ENCODE results near the gene POLH. TPM values are rescaled to one million over a fixed set of nuclear protein-coding genes. Genes with fewer than 3 reads are reported as not detected.
"Not testable (repeated sequence)": the region's sequence is repeated elsewhere in the genome, so short reads cannot be mapped to it uniquely, and the experiment has no call there.

Gene POLH
- polyA plus RNA-seq, 5 donors = 16.0 to 29.0 (median 22.4) TPM

DNA sequence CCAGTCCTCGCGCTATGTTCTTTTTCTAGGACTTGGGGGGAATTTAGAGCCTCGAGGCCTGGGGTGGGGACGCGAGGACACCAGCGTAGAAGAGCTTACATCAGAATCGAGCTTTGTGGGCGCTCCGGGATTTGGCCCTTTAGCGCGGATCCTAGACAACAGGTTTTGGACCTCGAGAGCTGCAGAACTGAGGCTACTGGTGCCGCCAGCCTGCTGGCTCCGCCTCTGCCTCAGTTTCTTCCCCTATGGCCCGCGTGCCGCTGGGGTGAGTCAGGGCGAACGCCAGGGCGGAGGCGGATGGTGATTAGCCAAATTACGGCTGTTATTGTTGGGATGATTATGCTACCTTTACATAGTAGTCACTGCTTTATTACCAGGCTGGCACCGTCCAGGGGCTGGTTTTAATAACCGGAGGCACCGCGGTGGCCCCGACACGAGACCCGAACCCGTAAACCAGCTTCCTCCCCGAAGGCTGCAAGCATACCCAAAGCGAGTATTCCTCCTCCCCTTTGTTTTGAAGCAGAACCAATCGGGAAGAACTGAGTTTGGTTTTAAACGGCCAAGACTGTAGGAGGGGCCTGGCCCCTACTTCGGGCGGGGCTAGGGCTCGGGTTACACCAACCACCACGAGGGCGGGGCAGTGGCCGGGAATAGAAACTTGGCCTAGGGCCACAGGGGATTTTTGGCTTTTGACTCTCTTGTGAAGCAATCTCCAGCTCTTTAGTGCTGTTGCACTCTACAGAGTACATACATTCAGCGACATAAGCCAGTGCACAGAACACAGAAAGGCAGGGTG lies 53.7 kb downstream of the POLH start:
- peak; percentile 98 to 99 for DNase-seq

DNA sequence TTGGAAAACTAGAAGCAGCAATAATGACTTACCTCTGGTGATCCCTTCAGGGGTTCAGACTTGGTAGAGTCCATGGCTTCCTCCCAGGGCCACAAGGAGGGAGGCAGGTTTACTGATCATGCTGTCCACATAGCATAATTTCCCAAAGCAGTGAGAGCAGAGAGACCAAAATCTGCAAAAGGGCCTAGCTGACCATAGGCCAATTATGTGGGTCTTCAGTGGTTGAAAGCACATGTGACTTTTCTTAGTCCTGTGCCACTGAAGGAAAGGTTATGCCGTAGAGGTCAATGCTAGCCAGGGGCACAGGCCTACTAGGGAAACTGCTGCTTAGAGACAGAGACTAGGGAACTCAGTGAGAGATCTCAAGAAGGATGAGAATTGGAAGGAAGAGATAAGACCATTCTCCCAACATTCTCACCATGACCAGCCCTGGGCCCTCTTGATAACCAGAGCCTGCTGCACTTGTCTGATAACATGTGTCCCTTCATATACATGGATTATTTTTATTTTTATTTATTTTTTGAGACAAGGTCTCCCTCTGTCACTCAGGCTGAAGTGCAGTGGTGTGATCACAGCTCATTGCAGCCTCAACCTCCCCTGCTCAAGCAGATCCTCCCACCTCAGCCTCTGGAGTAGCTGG lies 55.1 kb downstream of the POLH start:
- DNase-seq = no peak

DNA sequence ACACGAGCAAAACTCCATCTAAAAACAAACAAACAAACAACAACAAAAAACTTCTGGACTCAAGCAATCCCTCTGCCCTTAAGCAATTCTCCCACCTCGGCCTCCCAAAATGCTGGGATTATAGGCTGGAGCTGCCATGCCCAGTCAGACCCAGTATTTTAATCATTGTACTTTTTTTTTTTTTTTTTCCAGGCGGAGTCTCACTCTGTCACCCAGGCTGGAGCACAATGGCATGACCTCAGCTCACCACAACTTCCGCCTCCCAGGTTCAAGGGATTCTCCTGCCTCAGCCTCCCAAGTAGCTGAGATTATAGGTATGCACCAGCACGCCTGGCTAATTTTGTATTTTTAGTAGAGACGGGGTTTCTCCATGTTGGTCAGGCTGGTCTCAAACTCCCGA lies 57.0 kb downstream of the POLH start:
- DNase-seq = not testable (repeated sequence)

DNA sequence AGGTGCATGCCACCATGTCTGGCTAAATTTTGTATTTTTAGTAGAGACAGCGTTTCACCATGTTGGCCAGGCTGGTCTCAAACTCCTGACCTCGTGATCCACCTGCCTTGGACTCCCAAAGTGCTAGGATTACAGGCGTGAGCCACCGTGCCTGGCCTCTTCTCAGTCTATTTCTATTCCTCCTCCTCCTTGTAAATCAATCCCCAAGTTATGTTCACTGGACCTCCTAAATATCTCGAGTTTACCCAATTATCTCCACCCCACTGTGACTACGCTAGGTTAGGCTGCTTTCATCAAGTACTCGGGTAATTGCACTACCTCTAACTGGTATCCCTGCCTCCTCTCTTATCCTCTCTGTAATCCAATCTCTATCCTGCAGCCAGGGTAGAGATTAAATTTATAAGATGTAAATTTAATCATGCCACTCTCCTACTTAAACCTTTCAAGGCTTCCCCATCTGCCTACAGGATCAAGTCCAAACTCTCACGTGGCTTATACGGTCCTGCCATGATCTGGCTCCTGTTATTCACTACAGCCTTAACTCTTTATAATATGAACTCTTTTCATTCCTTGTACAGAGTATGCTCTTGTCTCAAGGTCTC lies 58.8 kb downstream of the POLH start:
- no peak for DNase-seq

DNA sequence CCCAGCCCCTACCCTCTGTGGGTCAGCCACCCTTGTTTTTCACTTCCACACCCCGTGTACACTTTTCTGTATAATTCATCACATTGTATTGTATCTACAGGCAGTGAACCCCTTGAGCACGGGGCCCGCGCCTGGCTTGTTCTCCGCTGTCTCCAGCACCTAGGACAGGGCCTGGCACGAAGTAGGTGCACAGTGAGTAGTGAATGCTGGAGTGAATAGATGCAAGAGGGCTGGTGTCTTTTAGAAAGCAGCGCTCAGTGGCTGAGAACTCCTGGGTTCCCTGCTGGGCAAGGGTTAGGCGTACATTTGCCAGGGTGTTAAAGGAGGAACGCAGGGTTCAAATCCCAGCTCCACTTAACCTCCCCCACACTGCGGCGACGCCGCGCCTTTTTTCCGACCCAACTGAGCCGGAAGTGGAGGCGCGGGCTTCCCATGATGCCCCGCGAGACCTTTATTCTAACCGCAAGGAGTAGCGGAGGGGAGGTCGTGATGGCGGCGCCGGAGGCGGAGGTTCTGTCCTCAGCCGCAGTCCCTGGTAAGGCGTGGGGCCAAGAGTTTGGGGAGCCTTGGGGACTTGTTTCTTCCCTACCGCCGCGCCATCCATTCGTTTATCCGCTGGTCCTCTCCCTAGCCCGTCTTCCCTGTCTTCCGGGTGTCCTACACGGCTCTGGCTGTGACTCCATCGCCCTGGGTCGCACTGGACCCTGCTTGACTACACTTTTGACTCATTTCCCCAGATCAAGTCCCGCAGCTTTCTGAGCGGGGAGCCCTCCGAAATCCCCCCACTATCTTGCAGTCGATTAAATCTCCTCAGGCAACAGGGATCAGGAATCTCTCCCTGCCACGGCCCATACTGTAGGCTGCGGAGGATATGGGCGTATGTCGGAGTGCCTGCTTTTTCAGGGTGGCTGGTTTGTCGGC lies 59.7 kb downstream of the POLH start, which contains the start of gene MAD2L1BP:
MAD2L1BP (plus strand) TSS at position 454 of the 921 bp plus-strand sequence; CDS start at position 490, 36 bp downstream.
- peak; percentile 80 to 82 for DNase-seq

DNA sequence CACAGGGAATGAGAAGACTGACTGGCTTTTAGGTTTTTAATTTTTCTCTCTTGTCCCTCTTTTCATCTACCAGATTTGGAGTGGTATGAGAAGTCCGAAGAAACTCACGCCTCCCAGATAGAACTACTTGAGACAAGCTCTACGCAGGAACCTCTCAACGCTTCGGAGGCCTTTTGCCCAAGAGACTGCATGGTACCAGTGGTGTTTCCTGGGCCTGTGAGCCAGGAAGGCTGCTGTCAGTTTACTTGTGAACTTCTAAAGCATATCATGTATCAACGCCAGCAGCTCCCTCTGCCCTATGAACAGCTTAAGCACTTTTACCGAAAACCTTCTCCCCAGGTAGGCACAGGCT lies 60.3 kb downstream of the POLH start:
- DNase-seq = peak in 1 of 2 donors; percentile 18

DNA sequence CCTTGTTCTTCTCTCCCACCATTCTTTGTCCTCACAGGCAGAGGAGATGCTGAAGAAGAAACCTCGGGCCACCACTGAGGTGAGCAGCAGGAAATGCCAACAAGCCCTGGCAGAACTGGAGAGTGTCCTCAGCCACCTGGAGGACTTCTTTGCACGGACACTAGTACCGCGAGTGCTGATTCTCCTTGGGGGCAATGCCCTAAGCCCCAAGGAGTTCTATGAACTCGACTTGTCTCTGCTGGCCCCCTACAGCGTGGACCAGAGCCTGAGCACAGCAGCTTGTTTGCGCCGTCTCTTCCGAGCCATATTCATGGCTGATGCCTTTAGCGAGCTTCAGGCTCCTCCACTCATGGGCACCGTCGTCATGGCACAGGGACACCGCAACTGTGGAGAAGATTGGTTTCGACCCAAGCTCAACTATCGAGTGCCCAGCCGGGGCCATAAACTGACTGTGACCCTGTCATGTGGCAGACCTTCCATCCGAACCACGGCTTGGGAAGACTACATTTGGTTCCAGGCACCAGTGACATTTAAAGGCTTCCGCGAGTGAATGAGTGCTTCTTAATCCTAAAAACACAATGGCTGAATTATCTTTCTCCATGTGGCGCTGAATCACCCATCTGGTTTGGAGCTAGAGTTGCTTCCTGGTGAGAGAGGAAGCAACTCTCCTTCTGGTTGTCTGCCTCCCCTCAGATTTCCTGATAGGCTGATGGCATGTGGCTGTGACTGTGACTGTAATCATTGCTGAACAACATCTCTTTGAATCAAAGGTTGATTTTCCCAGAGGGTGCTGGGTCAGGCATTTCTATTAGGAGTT lies 64.2 kb downstream of the POLH start:
- no peak for DNase-seq

DNA sequence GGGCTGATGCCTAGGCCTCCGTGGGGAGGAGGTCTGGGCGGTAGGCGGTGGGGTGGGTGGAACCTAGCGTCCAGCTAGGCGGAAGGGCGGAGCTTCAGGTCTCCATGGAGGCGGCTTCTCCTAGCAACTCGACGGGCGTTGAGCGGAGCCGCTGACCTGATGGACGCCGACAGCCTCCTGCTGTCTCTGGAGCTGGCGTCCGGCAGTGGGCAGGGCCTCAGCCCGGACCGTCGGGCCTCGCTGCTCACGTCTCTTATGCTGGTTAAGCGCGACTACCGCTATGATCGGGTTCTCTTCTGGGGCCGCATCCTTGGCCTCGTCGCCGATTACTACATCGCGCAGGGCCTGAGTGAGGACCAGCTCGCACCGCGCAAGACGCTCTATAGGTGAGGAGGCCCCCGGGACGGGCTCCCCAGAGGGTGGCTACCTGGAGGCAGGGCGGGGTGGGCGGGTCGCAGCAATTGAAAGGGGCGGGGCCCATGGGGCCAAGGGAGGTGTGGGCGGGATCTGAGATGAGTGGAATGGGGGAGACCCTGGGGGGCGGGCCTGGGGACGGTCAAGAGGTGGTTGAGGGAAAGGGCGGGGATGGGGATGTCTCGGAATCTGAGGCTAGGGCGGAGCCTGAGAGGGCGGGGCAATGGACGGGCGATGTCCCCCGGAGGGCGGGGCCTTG lies 69.1 kb downstream of the POLH start, which contains the start of gene RSPH9:
RSPH9 (plus strand) TSS at position 97 of the 673 bp plus-strand sequence; CDS start at position 160, 63 bp downstream.
- peak; percentile 67 to 76 for DNase-seq

DNA sequence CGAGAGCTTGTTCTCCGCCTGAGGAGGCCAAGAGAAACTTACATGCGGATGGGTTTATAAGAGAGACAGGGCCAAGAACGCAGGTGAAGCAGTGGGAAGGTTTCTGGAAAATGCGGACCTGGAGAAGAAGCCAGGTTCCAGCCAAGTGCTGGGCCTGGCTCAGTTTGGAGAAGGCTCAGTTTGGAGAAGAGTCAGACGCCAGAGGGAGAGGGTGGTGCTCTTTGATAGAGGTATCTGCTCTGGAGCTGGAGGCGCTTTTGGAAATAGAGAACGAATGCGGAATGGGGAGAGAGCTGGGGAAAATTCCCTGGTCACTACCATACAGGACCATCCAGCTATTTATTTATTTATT lies 69.6 kb downstream of the POLH start:
- DNase-seq = no peak

DNA sequence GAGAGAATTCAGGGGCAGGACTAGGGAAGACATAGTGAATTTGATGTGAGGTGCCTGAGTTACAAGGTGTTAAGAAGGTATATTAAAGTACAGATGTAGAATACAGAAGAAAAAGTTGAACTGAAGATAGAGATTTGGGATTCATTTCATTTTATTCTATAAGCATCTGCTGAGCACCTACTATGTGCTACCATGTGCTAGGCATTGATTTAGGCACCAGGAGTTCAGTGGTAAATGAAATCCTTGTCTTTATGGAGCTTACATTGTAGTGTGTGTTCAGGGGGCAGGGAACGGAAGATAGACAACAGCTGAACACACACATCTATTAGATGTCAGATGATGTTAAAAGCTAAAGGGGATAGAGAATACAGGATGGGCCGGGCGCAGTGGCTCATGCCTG lies 71.6 kb downstream of the POLH start:
- DNase-seq = no peak

DNA sequence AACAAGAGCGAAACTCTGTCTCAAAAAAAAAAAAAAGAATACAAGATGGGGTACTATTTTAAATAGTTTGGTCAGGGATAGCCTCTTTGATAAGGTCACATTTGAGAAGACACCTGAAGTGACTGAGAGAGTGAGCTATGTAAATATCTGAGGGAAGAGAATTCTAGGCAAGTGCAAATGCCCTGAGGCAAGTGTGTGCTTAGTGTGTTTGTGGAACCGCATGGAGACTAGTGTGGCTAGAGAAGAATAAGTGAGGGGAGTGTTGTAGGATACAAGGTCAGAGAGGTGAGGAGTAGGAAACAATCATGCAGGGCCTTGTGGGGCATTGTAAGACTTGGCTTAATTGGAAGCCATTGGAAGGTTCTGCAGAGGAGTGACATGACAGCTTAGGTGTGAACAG lies 72.3 kb downstream of the POLH start:
- DNase-seq = no peak

DNA sequence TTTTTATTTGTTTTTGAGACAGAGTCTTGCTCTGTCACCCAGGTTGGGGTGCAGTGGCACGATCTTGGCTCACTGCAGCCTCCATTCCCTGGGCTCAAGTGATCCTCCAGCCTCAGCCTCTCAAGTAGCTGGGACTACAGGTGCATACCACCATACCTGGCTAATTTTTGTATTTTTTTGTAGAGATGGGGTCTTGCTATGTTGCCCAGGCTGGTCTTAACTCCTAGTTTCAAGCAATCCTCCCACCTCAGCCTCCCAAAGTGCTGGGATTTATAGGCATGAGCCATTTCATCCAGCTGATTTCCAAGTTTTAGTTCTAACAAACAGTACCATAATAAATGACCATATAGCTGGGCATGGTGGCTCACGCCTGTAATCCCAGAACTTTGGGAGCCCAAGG lies 76.8 kb downstream of the POLH start:
- DNase-seq = not testable (repeated sequence)

DNA sequence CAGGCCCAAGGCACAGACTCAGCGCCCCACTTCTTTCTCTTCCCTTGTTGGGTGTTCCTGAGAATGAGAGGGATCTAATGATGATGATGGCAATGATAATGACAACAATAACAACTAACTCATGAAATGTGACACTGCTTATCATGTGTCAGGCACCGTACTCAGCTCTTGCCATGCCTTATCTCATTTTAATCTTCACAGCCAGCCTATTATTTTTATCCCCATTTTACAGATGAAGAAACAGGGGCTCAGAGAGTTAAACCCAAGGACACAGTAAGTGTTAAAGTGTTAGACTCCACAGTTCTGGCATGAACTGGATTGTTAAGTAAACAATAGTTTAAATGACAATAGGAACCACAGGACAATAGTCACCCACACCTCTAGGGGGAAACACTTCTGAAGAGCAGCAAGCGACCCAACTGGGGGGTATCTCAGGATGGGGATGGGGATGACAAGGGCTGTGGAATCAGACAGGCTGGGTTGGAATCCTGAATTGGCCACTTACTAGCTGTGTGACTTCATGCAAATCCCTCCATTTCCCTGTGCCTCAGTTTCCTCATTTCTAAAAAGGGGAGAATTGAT lies 81.3 kb downstream of the POLH start:
- DNase-seq = no peak

DNA sequence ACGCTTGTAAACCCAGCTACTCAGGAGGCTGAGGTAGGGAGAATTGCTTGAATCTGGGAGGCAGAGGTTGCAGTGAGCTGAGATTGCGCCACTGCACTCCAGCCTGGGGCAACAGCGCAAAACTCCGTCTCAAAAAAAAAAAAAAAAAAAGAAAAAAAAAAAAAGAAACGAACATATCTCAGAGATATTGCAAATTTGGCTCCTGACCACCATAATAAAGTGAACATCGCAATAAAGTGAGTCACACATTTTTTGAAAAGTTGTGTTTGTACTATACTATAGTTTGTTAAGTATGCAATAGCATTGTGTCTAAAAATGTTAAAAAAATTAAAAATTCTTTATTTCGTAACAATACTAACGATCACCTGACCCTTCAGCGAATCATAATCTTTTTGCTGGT lies 82.2 kb downstream of the POLH start:
- DNase-seq = no peak

DNA sequence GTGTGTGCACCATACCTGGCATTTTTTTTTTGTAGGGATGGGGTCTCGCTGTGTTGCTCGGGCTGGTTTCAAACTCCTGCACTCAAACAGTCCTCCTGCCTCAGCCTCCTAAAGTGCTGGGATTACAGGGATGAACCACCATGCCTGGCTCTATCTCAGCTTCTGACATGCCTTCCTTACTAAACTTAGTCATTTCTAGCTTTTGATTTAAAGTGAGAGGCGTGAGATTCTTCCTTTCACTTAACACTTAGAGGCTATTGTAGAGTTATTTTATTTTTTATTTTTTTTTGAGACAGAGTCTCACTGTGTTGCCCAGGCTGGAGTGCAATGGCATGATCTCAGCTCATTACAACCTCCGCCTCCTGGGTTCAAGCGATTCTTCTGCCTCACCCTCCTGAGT lies 87.0 kb downstream of the POLH start:
- not testable (repeated sequence) for DNase-seq
